Nephron progenitor cell (in vitro differentiated cells): ENCODE data around the gene ELANE.

Experiments used
- DNase-seq: peaks from one replicate; pipeline ENCODE4 v3.0.0; 2021
- H3K27ac Mint-ChIP-seq: 2 replicates; pipeline ENCODE4 v1.8.0; 2021; ENCODE audit warnings: mild to moderate bottlenecking, moderate library complexity, mixed read lengths
- H3K27me3 Mint-ChIP-seq: 2 replicates; pipeline ENCODE4 v1.8.0; 2021; ENCODE audit warnings: mild to moderate bottlenecking, low read depth, mixed read lengths; ENCODE audit not compliant: poor library complexity
- H3K36me3 Mint-ChIP-seq: 2 replicates; pipeline ENCODE4 v1.8.0; 2021; ENCODE audit warnings: low read depth, mixed read lengths
- H3K4me1 Mint-ChIP-seq: 2 replicates; pipeline ENCODE4 v1.8.0; 2021; ENCODE audit warnings: mixed read lengths
- H3K4me3 Mint-ChIP-seq: 2 replicates; pipeline ENCODE4 v1.8.0; 2021; ENCODE audit warnings: mild to moderate bottlenecking, moderate library complexity, mixed read lengths
- H3K9me3 Mint-ChIP-seq: 2 replicates; pipeline ENCODE4 v1.8.0; 2021; ENCODE audit warnings: mild to moderate bottlenecking, moderate library complexity, mixed read lengths
- CTCF ChIP-seq: fragments of 200-600 bp; sonication (generic); IDR thresholded peaks from 2 replicates; pipeline ENCODE4 v1.5.0; 2021; ENCODE audit warnings: antibody characterized with exemption

Gene ELANE

GRCh38 chr19:805166-805551 is 46.9 kb upstream of the ELANE start:
- no peak overlapping the region for H3K4me3 Mint-ChIP-seq
- H3K36me3 Mint-ChIP-seq: peaks cover 49% of the 10 kb centered on the region
- TF ChIP-seq CTCF: no peak
- no peak for DNase-seq
- peaks cover 45% of the 10 kb centered on the region for H3K4me1 Mint-ChIP-seq
- no peaks in the 10 kb centered on the region for H3K27me3 Mint-ChIP-seq
- no peaks in the 10 kb centered on the region for H3K9me3 Mint-ChIP-seq
- H3K27ac Mint-ChIP-seq: peak overlapping the region; percentile 80

- Mint-ChIP-seq H3K27ac (no peak overlapping the region), H3K4me3 (no peak overlapping the region), H3K4me1 (peaks cover 39% of the 10 kb centered on the region), H3K9me3 (no peaks in the 10 kb centered on the region), H3K27me3 (no peaks in the 10 kb centered on the region), H3K36me3 (peaks cover 50% of the 10 kb centered on the region)
- DNase-seq: no peak
- no peak for TF ChIP-seq CTCF
Observed at GRCh38 chr19:805600-806550, 46.2 kb upstream of the ELANE start.

- Mint-ChIP-seq H3K4me1 (peaks cover 29% of the 10 kb centered on the region), H3K36me3 (peaks cover 58% of the 10 kb centered on the region), H3K4me3 (no peak overlapping the region), H3K27me3 (no peaks in the 10 kb centered on the region), H3K9me3 (no peaks in the 10 kb centered on the region), H3K27ac (peak overlapping the region; percentile 91)
- TF ChIP-seq CTCF: no peak
- DNase-seq: no peak
Observed at GRCh38 chr19:806815-807421, 45.2 kb upstream of the ELANE start.

- Mint-ChIP-seq H3K4me1 (peaks cover 20% of the 10 kb centered on the region), H3K27me3 (no peaks in the 10 kb centered on the region), H3K36me3 (peaks cover 56% of the 10 kb centered on the region), H3K27ac (peak overlapping the region; percentile 91), H3K9me3 (no peaks in the 10 kb centered on the region), H3K4me3 (no peak overlapping the region)
- TF ChIP-seq CTCF: no peak
- no peak for DNase-seq
Observed at GRCh38 chr19:807627-808422, 44.3 kb upstream of the ELANE start.

GRCh38 chr19:808423-808775 is 43.7 kb upstream of the ELANE start:
- TF ChIP-seq CTCF: no peak
- peaks cover 50% of the 10 kb centered on the region for H3K36me3 Mint-ChIP-seq
- H3K27ac Mint-ChIP-seq: no peak overlapping the region
- no peaks in the 10 kb centered on the region for H3K27me3 Mint-ChIP-seq
- H3K9me3 Mint-ChIP-seq: no peaks in the 10 kb centered on the region
- H3K4me3 Mint-ChIP-seq: no peak overlapping the region
- H3K4me1 Mint-ChIP-seq: peaks cover 15% of the 10 kb centered on the region
- no peak for DNase-seq
